ENCODE data around the gene ANKS4B.
"Not testable (repeated sequence)": the region's sequence is repeated elsewhere in the genome, so short reads cannot be mapped to it uniquely, and the experiment has no call there.

Gene ANKS4B

DNA sequence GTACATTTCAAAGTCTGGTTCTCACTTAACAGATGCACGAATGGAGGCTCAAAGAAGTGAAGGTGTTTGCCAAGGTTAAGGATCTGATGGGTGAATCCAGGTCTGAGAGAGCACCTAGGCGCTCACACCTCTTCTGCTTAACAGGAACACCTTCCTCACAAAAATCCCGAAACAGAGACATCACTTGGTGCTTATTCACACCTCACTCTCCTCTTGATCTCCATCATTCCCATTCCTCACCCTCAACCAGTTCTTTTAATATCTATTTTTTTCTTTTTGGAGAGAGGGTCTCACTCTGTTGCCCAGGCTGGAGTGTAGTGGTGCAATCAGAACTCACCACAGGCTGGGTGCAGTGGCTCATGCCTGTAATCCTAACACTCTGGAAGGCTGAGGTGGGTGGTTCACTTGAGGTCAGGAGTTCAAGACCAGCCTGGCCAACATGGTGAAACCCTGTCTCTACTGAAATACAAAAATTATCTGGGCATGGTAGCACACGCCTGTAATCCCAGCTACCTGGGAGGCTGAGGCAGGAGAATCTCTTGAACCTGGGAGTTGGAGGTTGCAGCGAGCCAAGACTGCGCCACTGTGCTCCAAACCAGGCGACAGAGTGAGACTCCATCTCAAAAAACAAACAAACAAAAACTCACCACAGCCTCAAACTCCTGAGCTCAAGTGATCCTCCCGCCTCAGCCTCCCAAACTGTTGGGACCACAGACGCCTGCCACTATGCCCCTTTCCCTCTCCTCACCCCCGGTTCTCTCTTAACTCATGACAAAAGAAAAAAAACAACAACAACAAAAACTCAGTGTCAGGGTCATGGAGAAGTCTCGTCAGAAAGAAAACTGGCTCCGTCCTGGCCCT is 29.5 kb downstream of the ANKS4B start:
- no peak for DNase-seq (ENCODE audit: low read depth, low spot score)

DNA sequence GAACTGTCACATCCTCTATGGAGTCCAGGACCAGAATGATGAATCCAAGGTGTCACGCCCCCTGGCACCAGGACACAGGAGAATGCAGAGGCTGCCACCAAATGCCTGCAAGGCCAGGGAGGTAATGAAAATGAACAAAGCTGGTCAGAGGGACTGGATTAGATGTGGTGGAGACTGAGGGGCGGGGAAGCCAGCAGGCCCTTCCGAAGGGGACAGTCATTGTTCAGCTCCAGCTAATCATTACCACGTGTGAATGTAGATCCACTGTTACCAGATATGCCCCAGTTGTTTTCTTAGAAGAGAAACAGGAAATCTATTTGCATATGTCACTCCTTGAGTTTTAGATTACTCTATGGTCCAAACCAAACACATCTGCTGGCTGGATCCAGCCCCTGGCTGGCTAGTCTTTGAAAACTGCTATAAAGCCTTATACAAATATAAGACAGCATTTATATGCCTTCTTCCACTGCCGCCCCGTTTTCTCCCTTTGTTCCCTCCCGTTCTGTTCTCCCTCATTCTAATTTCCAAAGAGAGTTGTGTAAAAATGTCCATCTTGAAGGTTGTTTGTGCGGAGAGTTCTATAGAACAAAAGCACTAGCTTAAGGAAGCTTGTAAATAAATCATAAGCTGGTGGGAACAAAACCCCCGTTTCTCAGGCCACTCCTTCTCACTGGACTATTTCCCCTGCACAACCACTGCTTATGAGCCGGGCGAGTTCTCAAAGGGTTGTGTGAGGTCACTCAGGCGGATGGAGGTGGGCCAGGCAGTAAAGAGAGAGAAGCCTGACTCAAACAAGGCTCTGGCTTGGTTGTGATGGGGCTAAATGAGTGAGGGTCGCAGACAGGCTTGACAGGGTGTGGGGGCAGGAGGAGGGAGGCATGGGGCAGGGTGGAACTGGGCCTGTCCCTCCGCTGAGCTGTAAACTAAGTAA is 30.4 kb downstream of the ANKS4B start:
- DNase-seq (ENCODE audit: low read depth, low spot score) = peak; percentile 15

DNA sequence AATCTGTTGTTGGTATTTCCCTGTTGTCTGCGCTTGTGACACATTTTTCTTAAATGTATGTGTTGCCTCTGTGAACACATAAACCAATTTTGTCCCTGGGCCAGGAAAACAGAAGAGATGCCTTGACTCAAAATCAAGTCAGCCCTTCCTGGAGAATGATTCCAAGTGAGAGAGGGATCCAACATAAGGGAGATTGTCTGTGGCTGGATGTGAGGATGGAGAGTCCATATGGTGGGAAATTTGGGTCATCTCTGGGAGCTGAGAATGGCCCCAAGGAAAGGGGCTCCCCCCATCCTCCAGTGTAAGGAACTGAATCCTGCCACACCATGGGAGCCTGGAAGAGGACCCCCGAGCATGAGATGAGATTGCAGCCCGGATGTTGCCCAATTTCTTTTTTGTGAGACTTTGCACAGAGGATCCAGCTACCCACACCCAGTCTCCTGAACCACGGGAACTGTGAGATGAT is 31.1 kb downstream of the ANKS4B start:
- no peak for DNase-seq (ENCODE audit: low read depth, low spot score)

DNA sequence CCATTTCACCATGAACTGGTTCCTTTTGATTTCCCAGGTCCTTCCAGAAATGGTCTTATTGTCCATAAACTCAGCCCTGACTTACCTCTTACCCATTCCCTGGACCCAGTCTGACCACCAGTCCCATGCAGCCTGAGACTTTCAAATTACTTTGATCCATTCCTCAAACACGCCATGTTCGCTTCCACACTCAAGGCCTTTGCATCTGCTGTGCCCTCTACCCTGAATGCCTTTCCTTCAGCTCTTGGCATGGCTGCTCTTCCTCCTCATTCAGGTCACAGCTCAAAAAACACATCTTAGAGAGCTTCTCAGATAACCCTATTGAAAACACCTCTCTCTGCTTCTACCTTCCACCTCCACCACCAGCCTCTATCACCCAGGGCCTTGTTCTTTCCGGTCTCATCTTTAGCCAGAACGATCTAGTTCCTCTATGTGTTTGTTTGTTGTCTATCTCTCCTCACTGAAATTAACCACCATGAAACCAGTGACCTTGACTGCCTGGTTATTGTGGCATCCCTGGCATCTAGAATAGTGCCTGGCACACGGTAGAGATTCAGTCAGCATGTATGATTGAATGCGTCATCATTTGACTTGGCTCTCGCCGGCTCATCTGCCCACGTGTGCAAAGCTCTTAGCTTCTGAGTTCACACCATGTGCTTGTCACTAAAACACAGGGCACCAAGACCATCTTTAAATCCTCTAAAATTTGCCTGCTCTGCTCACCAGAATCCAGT is 31.8 kb downstream of the ANKS4B start:
- no peak for DNase-seq (ENCODE audit: low read depth, low spot score)

DNA sequence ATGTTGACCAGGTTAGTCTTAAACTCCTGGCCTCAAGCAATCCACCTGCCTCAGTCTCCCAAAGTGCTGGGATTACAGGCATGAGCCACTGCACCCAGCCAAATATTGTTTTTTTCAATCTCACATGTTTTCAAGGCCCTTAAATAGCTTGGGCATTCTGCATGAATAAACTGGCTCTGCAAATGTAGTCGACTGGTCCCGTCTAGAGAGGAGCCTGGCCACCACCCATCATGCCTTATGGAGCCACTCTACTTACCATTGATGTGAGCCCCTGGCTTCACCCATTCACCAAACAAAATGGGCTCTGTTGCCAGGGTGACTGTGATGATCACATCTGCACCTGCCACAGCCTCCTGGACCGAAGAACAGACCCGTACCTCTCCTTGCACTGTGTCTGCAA is 33.8 kb downstream of the ANKS4B start:
- DNase-seq (ENCODE audit: low read depth, low spot score) = no peak

DNA sequence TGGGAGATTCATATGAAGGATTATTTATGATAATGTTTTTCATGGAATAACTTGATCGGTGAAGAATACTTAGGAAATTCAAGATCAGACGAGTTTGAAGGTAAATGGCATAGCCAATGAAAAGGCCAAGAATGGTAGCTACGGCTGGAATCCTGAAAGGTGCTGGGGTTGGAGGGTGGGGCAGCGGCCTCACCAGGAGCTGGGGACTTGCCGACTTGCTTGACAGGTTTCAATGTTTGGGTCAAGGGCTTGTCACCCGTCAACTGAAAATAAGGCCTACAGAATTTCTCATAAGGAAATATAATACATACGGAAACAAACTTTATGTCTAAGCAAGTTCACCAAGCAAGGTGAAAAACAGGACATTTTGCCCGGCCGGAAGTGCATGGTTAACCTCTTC is 34.7 kb downstream of the ANKS4B start:
- no peak for DNase-seq (ENCODE audit: low read depth, low spot score)

DNA sequence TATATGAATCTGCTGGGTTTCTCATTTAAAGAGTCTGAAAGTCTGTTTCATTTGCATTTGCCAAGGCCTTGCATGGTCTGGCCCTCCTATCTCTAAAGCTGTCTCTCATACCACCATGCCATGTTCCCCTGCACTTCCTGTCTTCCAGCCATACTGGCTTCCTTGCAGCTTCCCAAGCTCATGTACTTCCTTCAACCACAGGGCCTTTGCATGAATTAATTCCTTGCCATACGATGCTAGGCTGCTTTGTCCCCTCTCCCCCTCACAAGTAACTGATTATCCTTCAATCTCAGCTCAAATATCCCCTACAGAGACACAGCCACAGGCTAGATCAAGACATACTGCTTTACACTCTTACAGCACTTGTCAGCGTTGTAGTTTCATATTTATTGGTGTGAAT is 38.8 kb downstream of the ANKS4B start:
- no peak for DNase-seq (ENCODE audit: low read depth, low spot score)

DNA sequence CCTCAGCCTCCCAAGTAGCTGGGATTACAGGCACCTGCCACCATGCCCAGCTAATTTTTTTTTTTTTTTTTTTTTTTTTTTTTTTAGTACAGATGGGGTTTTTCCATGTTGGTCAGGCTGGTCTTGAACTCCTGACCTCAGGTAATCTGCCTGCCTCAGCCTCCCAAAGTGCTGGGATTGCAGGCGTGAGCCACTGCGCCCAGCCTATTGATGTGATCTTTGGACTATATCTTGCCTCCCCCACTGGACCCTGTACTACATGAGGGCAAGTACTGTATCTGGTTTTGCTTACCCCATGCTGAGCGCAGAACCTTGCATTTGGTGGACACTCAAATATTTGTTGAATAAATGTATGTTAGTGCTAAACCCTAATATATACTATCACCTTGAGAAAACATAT is 39.3 kb downstream of the ANKS4B start:
- not testable (repeated sequence) for DNase-seq (ENCODE audit: low read depth, low spot score)

DNA sequence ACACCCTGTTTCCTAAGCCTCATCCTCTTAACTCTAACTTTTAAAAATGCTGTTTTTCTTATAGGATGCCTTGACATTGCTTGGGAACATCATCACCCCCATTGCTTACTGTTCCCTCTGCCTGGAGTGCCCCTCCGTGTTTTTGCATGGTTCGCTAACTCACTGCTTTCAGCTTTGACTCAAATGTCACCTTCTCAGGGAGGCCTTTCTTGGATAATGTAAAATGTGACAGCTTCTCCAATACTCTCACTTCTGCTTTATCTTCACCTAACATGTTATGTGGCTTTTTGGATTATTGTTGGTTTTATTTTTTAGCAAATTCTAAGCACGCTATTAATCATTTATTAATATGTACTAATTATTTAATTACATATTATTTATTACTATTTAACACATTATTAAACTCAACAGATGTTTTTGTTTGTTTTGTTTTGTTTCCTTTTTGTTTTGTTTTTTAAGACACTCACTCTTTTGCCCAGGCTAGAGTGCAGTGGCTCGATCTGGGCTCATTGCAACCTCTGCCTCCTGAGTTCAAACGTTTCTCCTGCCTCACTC is 40.8 kb downstream of the ANKS4B start:
- DNase-seq (ENCODE audit: low read depth, low spot score) = no peak

DNA sequence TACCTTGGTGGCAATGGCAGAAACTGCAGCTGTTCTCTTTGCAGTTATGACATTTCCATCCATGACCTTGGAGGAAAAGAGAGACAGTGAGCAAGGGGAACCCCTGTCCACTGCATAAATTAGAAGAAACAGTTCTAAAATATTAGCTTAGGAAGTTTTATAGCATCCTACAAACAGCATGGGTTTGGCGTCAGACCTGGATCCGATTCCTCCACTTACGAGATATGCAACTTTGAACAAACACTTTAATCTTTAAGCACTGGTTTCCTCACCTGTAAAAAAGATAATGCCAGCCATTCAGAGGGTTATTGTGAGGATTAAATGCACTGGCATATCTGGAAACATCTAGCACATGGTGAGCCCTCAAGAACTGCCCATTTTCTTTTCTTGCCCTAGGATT is 42.0 kb downstream of the ANKS4B start:
- no peak for DNase-seq (ENCODE audit: low read depth, low spot score)

DNA sequence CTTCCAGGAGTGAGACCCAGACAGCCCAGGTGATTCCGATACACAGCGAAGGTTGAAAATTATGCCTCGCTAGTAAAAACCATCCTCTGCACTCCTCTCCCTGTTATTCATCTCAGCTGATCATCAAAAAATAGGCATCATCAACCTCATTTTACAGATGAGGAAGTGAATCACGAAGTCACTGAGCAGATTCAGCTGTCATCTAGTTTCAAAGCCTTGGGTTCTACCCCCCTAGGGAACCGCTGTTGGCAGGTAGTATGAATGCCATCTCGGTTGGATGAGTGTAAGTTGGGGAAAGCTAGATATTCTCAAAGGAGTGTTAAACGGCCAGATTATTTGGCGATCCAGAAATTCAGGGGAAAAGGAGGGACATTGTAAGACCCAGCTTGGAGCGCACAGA is 42.6 kb downstream of the ANKS4B start:
- DNase-seq (ENCODE audit: low read depth, low spot score) = no peak

DNA sequence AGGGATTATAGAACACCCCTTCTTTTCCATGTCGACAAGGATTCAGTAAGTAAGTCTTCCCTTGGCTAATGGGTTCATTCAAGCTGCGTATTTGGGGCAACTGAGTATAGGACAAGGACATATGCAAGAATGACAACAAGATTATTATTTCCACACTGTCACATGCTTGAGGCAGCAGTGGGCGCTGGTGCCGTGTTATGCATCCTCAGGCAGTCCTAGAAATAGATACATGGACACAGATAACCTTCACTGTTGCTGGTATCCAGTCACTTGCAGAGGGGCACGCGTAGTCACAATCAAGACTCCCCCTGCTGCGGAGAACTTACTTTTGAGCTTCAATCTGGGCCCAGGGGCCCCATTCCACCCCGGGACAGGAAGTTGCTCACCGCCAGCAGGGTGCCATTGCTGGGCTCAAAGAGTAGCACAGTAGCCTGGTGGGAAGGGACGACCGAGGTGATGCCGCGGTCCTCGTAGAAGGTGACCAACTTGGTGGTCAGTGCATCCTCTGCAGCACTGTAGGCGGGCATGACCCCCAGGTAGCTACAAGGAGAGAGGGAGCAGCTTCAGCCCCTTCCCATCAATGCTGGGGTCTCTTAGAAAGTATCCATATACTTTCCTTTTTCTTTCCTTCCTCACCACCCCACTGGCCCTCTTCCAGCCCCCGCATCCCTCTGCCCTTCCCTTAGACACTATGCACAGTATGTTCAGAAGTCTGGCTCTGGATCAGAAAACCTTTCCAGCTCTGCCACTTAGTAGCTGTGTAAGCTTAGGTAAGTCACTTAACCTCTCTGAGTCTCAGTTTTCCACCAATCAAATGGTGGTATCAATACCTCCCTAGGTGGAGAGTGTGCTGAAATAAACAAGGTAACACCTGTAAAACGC is 43.8 kb downstream of the ANKS4B start:
- no peak for DNase-seq (ENCODE audit: low read depth, low spot score)

DNA sequence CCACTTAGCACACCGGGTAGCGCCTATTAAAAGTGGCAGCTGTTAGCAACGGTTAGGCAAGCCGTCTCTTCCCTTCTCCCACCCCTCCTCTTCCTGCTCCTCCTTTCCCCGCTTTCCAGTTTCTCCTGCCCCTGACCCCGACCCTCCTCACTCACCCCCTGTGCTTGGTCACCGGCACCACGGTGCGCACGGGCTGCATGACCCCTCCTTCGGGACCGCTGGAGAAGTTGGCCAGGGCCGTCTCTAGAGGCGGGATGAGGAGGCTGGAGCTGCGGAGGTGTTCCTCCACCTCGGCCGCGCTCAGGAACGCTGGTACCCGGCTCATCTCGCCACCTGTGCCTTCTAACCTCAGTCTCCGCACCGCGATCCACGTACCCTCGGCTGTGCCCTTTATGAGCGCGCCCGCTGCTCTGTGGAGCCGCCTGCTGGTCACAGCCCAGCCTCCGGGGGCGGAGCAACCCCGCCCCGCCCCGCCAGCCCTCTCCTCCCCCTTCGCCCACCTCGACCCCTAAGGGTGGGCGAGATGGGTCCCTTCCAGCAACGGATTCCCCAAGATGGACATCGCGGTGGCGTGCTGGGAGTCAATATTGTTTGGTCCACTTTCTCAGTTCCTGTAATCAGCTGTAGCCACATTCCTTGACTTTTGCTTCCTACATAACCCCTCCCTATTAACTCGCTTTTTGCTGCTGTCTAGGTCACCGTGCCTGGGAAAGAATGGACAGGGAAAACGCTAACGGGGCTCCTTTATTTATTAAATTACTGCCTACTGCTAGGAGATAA is 44.6 kb downstream of the ANKS4B start, which contains the start of gene CRYM:
Gene CRYM (minus strand): TSS at position 364 of the 780 bp plus-strand sequence. CDS start 39 bp downstream, at position 325.
- DNase-seq (ENCODE audit: low read depth, low spot score) = peak; percentile 75

DNA sequence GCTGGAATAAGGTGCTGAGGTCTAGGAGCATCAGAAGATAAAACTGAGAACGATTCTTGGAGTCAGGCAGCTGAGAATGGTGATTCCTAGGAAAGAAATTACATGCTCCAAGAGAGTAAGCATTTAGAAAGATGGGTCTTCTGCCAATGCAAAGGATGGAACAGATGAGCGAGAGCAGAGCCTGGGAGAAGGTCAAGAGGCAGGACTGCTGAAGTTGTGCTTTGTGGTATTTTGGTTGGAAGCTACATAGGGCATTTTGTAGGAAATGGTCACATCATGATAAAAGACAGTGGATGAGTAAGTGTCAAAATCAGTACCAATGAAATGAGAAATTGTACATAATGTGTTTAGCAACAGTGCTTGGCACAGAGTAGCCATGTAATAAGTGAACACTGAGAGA is 46.0 kb downstream of the ANKS4B start:
- DNase-seq (ENCODE audit: low read depth, low spot score) = no peak

DNA sequence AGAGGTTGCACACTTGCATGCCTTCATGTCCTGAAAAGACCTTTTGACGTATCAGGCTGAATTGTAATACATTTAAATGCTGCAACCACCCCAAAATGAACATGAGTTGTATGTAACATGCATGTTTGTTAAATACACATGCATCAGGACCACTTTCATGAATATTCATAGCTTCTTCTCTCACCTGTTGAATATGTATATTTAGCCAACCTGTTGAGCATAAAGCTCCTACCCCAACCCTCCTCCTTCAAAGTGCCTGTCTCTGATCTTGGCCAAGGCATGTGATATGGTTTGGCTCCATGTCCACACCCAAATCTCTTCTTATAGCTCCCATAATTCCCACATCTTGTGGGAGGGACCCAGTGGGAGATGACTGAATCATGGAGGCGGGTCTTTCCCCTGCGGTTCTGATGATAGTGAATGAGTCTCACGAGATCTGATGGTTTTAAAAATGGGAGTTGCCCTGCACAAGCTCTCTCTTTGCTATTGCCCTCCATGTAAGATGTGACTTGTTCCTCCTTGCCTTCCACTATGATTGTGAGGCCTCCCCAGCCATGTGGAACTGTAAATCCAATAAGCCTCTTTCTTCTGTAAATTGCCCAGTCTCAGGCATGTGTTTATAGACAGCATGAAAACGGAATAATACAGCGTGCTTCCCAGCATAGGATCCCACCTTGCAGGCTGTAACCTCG is 48.3 kb downstream of the ANKS4B start:
- no peak for DNase-seq (ENCODE audit: low read depth, low spot score)

DNA sequence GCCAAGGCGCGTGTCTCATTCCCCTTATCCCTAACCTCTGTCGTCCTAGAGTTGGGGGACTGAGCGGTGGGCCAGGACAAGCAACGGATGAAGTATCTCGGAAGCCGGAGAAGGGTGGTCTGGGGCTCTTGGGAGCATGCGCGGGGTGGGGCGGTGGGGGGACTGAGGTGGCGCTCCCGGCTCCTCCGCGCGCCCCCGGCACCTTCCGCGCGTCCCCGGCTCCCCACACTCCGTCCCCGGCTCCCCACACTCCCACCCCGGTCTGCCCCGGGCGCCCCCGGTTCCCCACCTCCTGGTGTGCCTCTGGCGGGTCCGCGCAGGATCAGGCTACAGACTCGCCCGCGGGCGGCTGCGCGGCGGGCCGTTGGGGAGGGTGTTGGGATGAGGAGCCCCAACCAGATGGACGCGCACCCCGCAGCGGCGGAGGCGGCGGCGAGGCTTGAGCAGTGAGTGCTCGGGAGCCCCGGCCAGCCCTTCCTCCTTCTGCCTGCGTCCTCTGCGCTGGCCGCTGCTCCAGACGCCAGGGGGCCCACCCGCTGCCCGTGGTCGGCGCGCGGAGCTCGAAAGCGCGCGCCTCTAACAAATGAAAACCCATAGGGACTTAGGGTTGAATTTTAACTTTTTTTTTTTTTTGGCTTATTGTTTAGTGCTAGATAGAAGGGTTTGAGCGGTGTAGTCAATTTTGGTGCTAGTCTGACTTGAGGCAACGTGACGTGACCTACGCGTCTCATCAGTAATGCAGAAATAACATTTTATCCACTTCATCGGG is 50.2 kb downstream of the ANKS4B start:
- DNase-seq (ENCODE audit: low read depth, low spot score) = peak; percentile 58

DNA sequence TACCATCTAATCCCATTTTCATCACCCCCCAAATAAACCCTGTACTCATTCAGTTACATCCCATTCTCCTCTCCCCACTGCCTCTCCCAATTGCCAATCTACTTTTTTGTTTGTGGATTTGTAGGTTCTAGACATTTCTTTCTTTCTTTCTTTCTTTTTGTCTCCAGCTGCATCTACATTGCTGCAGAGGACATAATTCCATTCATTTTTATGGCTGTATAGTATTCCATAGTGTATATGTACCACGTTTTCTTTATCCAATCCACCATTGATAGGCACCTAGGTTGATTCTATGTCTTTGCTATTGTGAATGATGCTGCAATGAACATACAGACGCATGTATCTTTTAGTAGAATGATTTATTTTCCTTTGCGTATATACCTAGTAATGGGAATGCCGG is 50.9 kb downstream of the ANKS4B start:
- DNase-seq (ENCODE audit: low read depth, low spot score) = no peak

DNA sequence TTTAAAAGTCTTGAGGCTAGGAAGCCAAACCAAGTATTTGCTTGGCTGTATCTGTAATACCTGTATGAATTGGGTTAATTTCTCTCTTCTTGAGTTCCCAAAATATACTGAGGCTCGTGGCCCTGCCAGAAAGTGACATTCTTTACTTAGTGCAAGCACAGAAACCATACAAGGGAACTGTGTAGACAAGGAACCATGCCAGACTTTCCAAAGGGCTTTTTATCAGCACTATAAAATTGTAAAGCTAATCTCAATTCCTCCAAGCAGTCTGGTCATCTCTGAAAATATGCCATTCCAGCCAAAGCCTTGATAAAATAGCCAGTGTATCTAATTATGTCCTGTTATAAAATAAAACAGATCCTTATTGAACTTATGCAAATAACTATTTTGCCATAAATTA is 51.8 kb downstream of the ANKS4B start:
- DNase-seq (ENCODE audit: low read depth, low spot score) = no peak
